OCI-LY7 (cell line): ENCODE data around the gene TASOR. TPM values are rescaled to one million over a fixed set of nuclear protein-coding genes. Genes with fewer than 3 reads are reported as not detected.

Source experiments
- BruUV-seq: library from RNA; stranded (reverse); fragments of 400-500 nt; replicated peaks from 2 replicates; lab custom pipeline; 2021; lab: Mats Ljungman, UMichigan
- CTCF ChIA-PET: fragments of 300-600 bp; sonication (Branson Sonifier 250); formaldehyde crosslinking; loops from one replicate; lab custom pipeline; 2022; ENCODE audit warnings: antibody characterized with exemption; ENCODE audit not compliant: unreplicated experiment; lab: Charles Lee
- POLR2A ChIA-PET: fragments of 300-600 bp; sonication (Branson Sonifier 250); formaldehyde crosslinking; loops from one replicate; lab custom pipeline; 2022; ENCODE audit warnings: antibody characterized with exemption; lab: Charles Lee
- DNase-seq: peaks from one replicate; pipeline ENCODE4 v3.0.0-alpha.2; 2015; ENCODE audit warnings: low spot score
- H2AFZ ChIP-seq: fragments of 200-600 bp; sonication (generic), shearing (Covaris generic); 2 replicates; pipeline ENCODE4 v1.6.1; 2014; ENCODE audit warnings: mild to moderate bottlenecking, antibody characterized with exemption, low read length, moderate library complexity
- H3K27ac ChIP-seq: fragments of 200-600 bp; sonication (generic); 2 replicates; pipeline ENCODE4 v1.5.1; 2014; ENCODE audit warnings: mixed run types, low read depth, mild to moderate bottlenecking, moderate library complexity, low read length, inconsistent platforms; ENCODE audit not compliant: poor library complexity, severe bottlenecking
- H3K36me3 ChIP-seq: fragments of 200-600 bp; sonication (generic); 2 replicates; pipeline ENCODE4 v1.6.1; 2014; ENCODE audit warnings: mild to moderate bottlenecking, antibody characterized with exemption, low read length, moderate library complexity, mixed read lengths; ENCODE audit not compliant: insufficient read depth
- H3K4me1 ChIP-seq: fragments of 200-600 bp; sonication (generic); 2 replicates; pipeline ENCODE4 v1.5.1; 2014; ENCODE audit warnings: mild to moderate bottlenecking, low read length; ENCODE audit not compliant: insufficient read depth, poor library complexity, severe bottlenecking
- H3K4me2 ChIP-seq: fragments of 200-600 bp; sonication (generic); 2 replicates; pipeline ENCODE4 v1.6.1; 2014; ENCODE audit warnings: mild to moderate bottlenecking, low read length
- H3K4me3 ChIP-seq: fragments of 200-600 bp; sonication (generic); 2 replicates; pipeline ENCODE4 v1.5.1; 2014; ENCODE audit warnings: mild to moderate bottlenecking, low read depth, low read length; ENCODE audit not compliant: poor library complexity, severe bottlenecking
- H3K79me2 ChIP-seq: fragments of 200-600 bp; sonication (generic); 2 replicates; pipeline ENCODE4 v1.6.1; 2016; ENCODE audit warnings: low read depth, mild to moderate bottlenecking, low read length, moderate library complexity, mixed read lengths; ENCODE audit not compliant: insufficient read depth
- H3K9me2 ChIP-seq: fragments of 200-600 bp; sonication (generic); 2 replicates; pipeline ENCODE4 v1.6.1; 2016; ENCODE audit warnings: mild to moderate bottlenecking, low read length, mixed read lengths; ENCODE audit not compliant: insufficient read depth
- H3K9me3 ChIP-seq: fragments of 200-600 bp; sonication (generic); 2 replicates; pipeline ENCODE4 v1.6.1; 2014; ENCODE audit warnings: mild to moderate bottlenecking, mixed run types, low read length, mixed read lengths
- H4K20me1 ChIP-seq: fragments of 200-600 bp; sonication (generic); 2 replicates; pipeline ENCODE4 v1.6.1; 2014; ENCODE audit warnings: mild to moderate bottlenecking, antibody characterized with exemption, low read length, moderate library complexity, mixed read lengths; ENCODE audit not compliant: insufficient read depth
- CTCF ChIP-seq: fragments of 200-600 bp; sonication (generic); conservative IDR thresholded peaks from 2 replicates; pipeline ENCODE4 v1.5.1; 2014; ENCODE audit warnings: mild to moderate bottlenecking, antibody characterized with exemption, low read length, moderate library complexity, mixed read lengths
- EZH2phosphoT487 ChIP-seq: fragments of 200-600 bp; sonication (generic); IDR thresholded peaks from 2 replicates; pipeline ENCODE4 v1.6.1; 2018; ENCODE audit warnings: low read depth, borderline replicate concordance, mild to moderate bottlenecking, mixed run types, antibody characterized with exemption, low read length, moderate library complexity, mixed read lengths
- intact Hi-C: fragments of 100-400 bp; cut with micrococcal nuclease; formaldehyde crosslinking; loops from one replicate; pipeline ENCODE4 v1.10.0; 2022; ENCODE audit not compliant: unreplicated experiment
- total RNA-seq, 2 experiments: library from RNA; depleted of rRNA in 1 of 2; stranded (reverse); fragments of >200 nt in 1 of 2; shearing (Covaris generic) in 1 of 2; gene quantifications; 2 replicates each; pipeline ENCODE4 v1.2.3, GENCODE V29; 2014 to 2022

Gene TASOR
- total RNA-seq, 2 experiments from 2014 or later = 96.5 to 121 TPM

- H3K9me2 ChIP-seq = no peaks in the 10 kb centered on the region
- peaks cover 4% of the 10 kb centered on the region for H3K4me1 ChIP-seq
- no TSS peak for BruUV-seq
- no peak overlapping the region for H3K4me3 ChIP-seq
- H3K36me3 ChIP-seq = peaks cover 3% of the 10 kb centered on the region
- intact Hi-C loops = loop anchor here (10.0 kb wide), 1 partner anchor 1005 kb away; the partner anchor contains the start of gene DENND6A
- no peaks in the 10 kb centered on the region for H3K9me3 ChIP-seq
- no peaks in the 10 kb centered on the region for H4K20me1 ChIP-seq
- POLR2A ChIA-PET = interaction anchor here (0.8 to 0.9 kb wide), 2 partner anchors 15 to 91 kb away, joined by 3 to 5 read pairs; no protein-coding TSS in a partner anchor
- DNase-seq = no peak
- H3K79me2 ChIP-seq = no peaks in the 10 kb centered on the region
- no peak overlapping the region for H3K4me2 ChIP-seq
- no peak overlapping the region for H2AFZ ChIP-seq
- no peak for TF ChIP-seq EZH2phosphoT487
- no peak for TF ChIP-seq CTCF
- no peak overlapping the region for H3K27ac ChIP-seq
- CTCF ChIA-PET = no interaction called here
These were observed 6.2 kb upstream of the TASOR start for GRCh38 chr3:56689303-56689702.

GRCh38 chr3:56688191-56688590 lies 5.1 kb upstream of the TASOR start:
- Histone ChIP-seq H4K20me1 (no peaks in the 10 kb centered on the region), H3K4me2 (no peak overlapping the region), H3K4me3 (no peak overlapping the region), H3K4me1 (peaks cover 10% of the 10 kb centered on the region), H3K36me3 (peaks cover 6% of the 10 kb centered on the region), H3K9me3 (peaks cover 5% of the 10 kb centered on the region; the same call in 1 of the 2 replicates), H2AFZ (no peak overlapping the region), H3K27ac (no peak overlapping the region), H3K9me2 (no peaks in the 10 kb centered on the region), H3K79me2 (no peaks in the 10 kb centered on the region)
- CTCF ChIA-PET = no interaction called here
- TF ChIP-seq CTCF = no peak
- TF ChIP-seq EZH2phosphoT487 = no peak
- intact Hi-C loops = loop anchor here (10.0 kb wide), 1 partner anchor 1007 kb away; the partner anchor contains the start of gene DENND6A
- POLR2A ChIA-PET = interaction anchor here (0.8 kb wide), 1 partner anchor 20 kb away, joined by 4 read pairs; no protein-coding TSS in a partner anchor
- DNase-seq = no peak
- no TSS peak for BruUV-seq

- Histone ChIP-seq H3K9me3 (peaks cover 5% of the 10 kb centered on the region; the same call in 1 of the 2 replicates), H3K9me2 (no peaks in the 10 kb centered on the region), H4K20me1 (peaks cover 28% of the 10 kb centered on the region; the same call in 1 of the 2 replicates), H3K4me1 (peaks cover 31% of the 10 kb centered on the region), H3K27ac (no peak overlapping the region), H2AFZ (no peak overlapping the region), H3K4me2 (no peak overlapping the region), H3K79me2 (peaks cover 38% of the 10 kb centered on the region), H3K36me3 (peaks cover 37% of the 10 kb centered on the region), H3K4me3 (no peak overlapping the region)
- no TSS peak for BruUV-seq
- TF ChIP-seq EZH2phosphoT487 (no peak), CTCF (no peak)
- POLR2A ChIA-PET = interaction anchor here (0.9 kb wide), 1 partner anchor 835 kb away, joined by 4 read pairs; no protein-coding TSS in a partner anchor
- CTCF ChIA-PET = no interaction called here
- no peak for DNase-seq
- intact Hi-C loops = loop anchor here (5.0 to 10.0 kb wide), 2 partner anchors 393 to 1011 kb away; partner anchors contain the start of gene DENND6A
These were observed 964 bp upstream of the TASOR start for GRCh38 chr3:56684029-56684428.
